ENCODE measurements around the gene PPM1J.

- TF ChIP-seq EZH2 (IDR thresholded peaks at IDR 0.05; ENCODE audit: insufficient read depth, poor library complexity, severe bottlenecking) (no peak), EZH2phosphoT487 (IDR thresholded peaks at IDR 0.05; ENCODE audit: insufficient read depth, low read depth) (no peak)
Measured at GRCh38 chr1:112713466-112714312, 1.4 kb downstream of the PPM1J start.
